HepG2 (cell line): ENCODE data around the gene SLC13A3. TPM values are rescaled to one million over a fixed set of nuclear protein-coding genes. Genes with fewer than 3 reads are reported as not detected.
A peak's percentile ranks its signal among the peaks of the same experiment; 100 is the strongest.

Experiments
- E2F5 ChIP-seq: sonication (generic); formaldehyde crosslinking; conservative IDR thresholded peaks from 2 replicates; pipeline ENCODE4 v1.4.0; 2020; ENCODE audit warnings: missing genetic modification reagents
- KIAA2018 ChIP-seq: sonication (generic); formaldehyde crosslinking; IDR thresholded peaks from 2 replicates; pipeline ENCODE4 v1.5.0; 2020; ENCODE audit warnings: mild to moderate bottlenecking, missing genetic modification reagents, borderline replicate concordance
- PRMT3 ChIP-seq: sonication (generic); formaldehyde crosslinking; IDR thresholded peaks from 2 replicates; pipeline ENCODE4 v1.8.1; 2022; ENCODE audit warnings: low read depth, mild to moderate bottlenecking, moderate library complexity, missing genetic modification reagents, borderline replicate concordance
- SIX4 ChIP-seq: sonication (generic); formaldehyde crosslinking; IDR thresholded peaks from 2 replicates; pipeline ENCODE4 v1.4.0; 2020; ENCODE audit warnings: missing genetic modification reagents
- THRA ChIP-seq: sonication (generic); formaldehyde crosslinking; IDR thresholded peaks from 2 replicates; pipeline ENCODE4 v1.4.0; 2020; ENCODE audit warnings: missing genetic modification reagents, borderline replicate concordance
- ZGPAT ChIP-seq: IDR thresholded peaks from 2 replicates; pipeline ENCODE4 v1.6.1; 2016; ENCODE audit warnings: mild to moderate bottlenecking
- ZNF142 ChIP-seq: sonication (generic); formaldehyde crosslinking; IDR thresholded peaks from 2 replicates; pipeline ENCODE4 v1.4.0; 2020; ENCODE audit warnings: missing genetic modification reagents
- ZNF777 ChIP-seq: sonication (generic); formaldehyde crosslinking; IDR thresholded peaks from 2 replicates; pipeline ENCODE4 v1.4.0; 2020; ENCODE audit warnings: missing genetic modification reagents
- polyA plus RNA-seq, 8 experiments: library from polyadenylated mRNA; depleted of rRNA in 3 of 8; stranded (reverse) in 7 of 8; unstranded in 1 of 8; fragments of >200 nt; fragmentation: Illumina TruSeq in 4 of 8; extraction: Trizol in 4 of 8; gene quantifications; 2 replicates each; pipeline versions ENCODE4 v1.2.1 to v1.2.3, GENCODE V29; 2011 to 2016; ENCODE audit warnings: low read depth in 4 of 8, missing spikeins in 1 of 8, mixed read lengths in 1 of 8; ENCODE audit not compliant: insufficient read depth in 1 of 8
- total RNA-seq, 5 experiments: library from RNA; depleted of rRNA; stranded (reverse); fragments of >200 nt; fragmentation: Illumina TruSeq; extraction: Trizol; gene quantifications; 2 replicates each; pipeline ENCODE4 v1.2.3, GENCODE V29; 2016; ENCODE audit warnings: low read depth in 1 of 5

The SLC13A3 gene
- total and polyA plus RNA-seq, 2 of the 13 experiments (the other 11 are each of a cell fraction or from before 2014, with no cell fraction given), result 66.5 to 76.0 TPM

- TF ChIP-seq ZGPAT (CRISPR knock-in tag) (peak; percentile 79; the same call in 1 of the 2 replicates), PRMT3 (CRISPR knock-in tag) (no peak), KIAA2018 (CRISPR knock-in tag) (no peak), SIX4 (CRISPR knock-in tag) (peak; percentile 22; the same call in 1 of the 2 replicates), THRA (CRISPR knock-in tag) (peak; percentile 69; the same call in 1 of the 2 replicates), E2F5 (no peak), ZNF142 (CRISPR knock-in tag) (no peak), ZNF777 (CRISPR knock-in tag) (no peak)
Measured at GRCh38 chr20:46562373-46563169, 88.7 kb downstream of the SLC13A3 start (continued).
